ENCODE measurements around the gene MARCO. TPM values are rescaled to one million over a fixed set of nuclear protein-coding genes. Genes with fewer than 3 reads are reported as not detected.

MARCO gene
- total RNA-seq, 1 experiment from 2014 or later, result 0.43 TPM

GRCh38 chr2:118903029-118903351 is 39.0 kb upstream of the MARCO start:
- TF ChIP-seq CTCF (IDR thresholded peaks at IDR 0.05; ENCODE audit: insufficient read depth in 1 of 2, low read depth in 1 of 2, low read length in 1 of 2, severe bottlenecking in 1 of 2, unreplicated experiment in 1 of 2), result no peak
- ChIA-PET POLR2A (interaction anchor here (0.5 kb wide), 1 partner anchor 543 kb away, joined by 7 read pairs; no protein-coding TSS in a partner anchor), CTCF (no interaction called here)
- no peaks in the 10 kb centered on the region for H3K9me3 ChIP-seq
- no peak overlapping the region for H3K4me3 ChIP-seq (ENCODE audit: low read depth, low read length)
- no peak for DNase-seq
- H3K36me3 Mint-ChIP-seq (ENCODE audit: insufficient read depth, unreplicated experiment), result no peaks in the 10 kb centered on the region
- BruUV-seq (replicated peaks), result no TSS peak
- no peaks in the 10 kb centered on the region for H3K4me1 Mint-ChIP-seq (ENCODE audit: low read depth, unreplicated experiment)
- H3K4me1 ChIP-seq, result no peaks in the 10 kb centered on the region
- H3K27me3 Mint-ChIP-seq (ENCODE audit: insufficient read depth, unreplicated experiment), result no peaks in the 10 kb centered on the region
- no peaks in the 10 kb centered on the region for H3K27me3 ChIP-seq (replicated peaks; ENCODE audit: control insufficient read depth, insufficient read depth, low read length)
- intact Hi-C loops (cut with micrococcal nuclease; ENCODE audit: unreplicated experiment), result no loop called here
- H3K9me3 Mint-ChIP-seq (ENCODE audit: unreplicated experiment), result no peaks in the 10 kb centered on the region
- H3K4me3 Mint-ChIP-seq (ENCODE audit: unreplicated experiment), result no peak overlapping the region
- H3K27ac Mint-ChIP-seq (ENCODE audit: unreplicated experiment), result no peak overlapping the region
- no peaks in the 10 kb centered on the region for H3K36me3 ChIP-seq (ENCODE audit: control insufficient read depth, insufficient read depth, low read length)

GRCh38 chr2:118903551-118904479 is 38.2 kb upstream of the MARCO start:
- ChIA-PET CTCF (no interaction called here), POLR2A (interaction anchor here (0.5 kb wide), 1 partner anchor 542 kb away, joined by 7 read pairs; no protein-coding TSS in a partner anchor)
- H3K9me3 ChIP-seq, result no peaks in the 10 kb centered on the region
- H3K4me3 ChIP-seq (ENCODE audit: low read depth, low read length), result no peak overlapping the region
- no TSS peak for BruUV-seq (replicated peaks)
- no peaks in the 10 kb centered on the region for H3K36me3 ChIP-seq (ENCODE audit: control insufficient read depth, insufficient read depth, low read length)
- Mint-ChIP-seq H3K4me3 (ENCODE audit: unreplicated experiment) (no peak overlapping the region), H3K27me3 (ENCODE audit: insufficient read depth, unreplicated experiment) (no peaks in the 10 kb centered on the region), H3K27ac (ENCODE audit: unreplicated experiment) (no peak overlapping the region), H3K4me1 (ENCODE audit: low read depth, unreplicated experiment) (no peaks in the 10 kb centered on the region), H3K9me3 (ENCODE audit: unreplicated experiment) (no peaks in the 10 kb centered on the region), H3K36me3 (ENCODE audit: insufficient read depth, unreplicated experiment) (no peaks in the 10 kb centered on the region)
- TF ChIP-seq CTCF (IDR thresholded peaks at IDR 0.05; ENCODE audit: insufficient read depth in 1 of 2, low read depth in 1 of 2, low read length in 1 of 2, severe bottlenecking in 1 of 2, unreplicated experiment in 1 of 2), result no peak
- H3K27me3 ChIP-seq (replicated peaks; ENCODE audit: control insufficient read depth, insufficient read depth, low read length), result no peaks in the 10 kb centered on the region
- intact Hi-C loops (cut with micrococcal nuclease; ENCODE audit: unreplicated experiment), result no loop called here
- no peaks in the 10 kb centered on the region for H3K4me1 ChIP-seq
- no peak for DNase-seq

- H3K27ac Mint-ChIP-seq (ENCODE audit: unreplicated experiment), result no peak overlapping the region
- Histone ChIP-seq H3K36me3 (ENCODE audit: control insufficient read depth, insufficient read depth, low read length) (no peaks in the 10 kb centered on the region), H3K27me3 (replicated peaks; ENCODE audit: control insufficient read depth, insufficient read depth, low read length) (no peaks in the 10 kb centered on the region), H3K4me3 (ENCODE audit: low read depth, low read length) (no peak overlapping the region), H3K4me1 (no peaks in the 10 kb centered on the region), H3K9me3 (no peaks in the 10 kb centered on the region)
- no peaks in the 10 kb centered on the region for H3K27me3 Mint-ChIP-seq (ENCODE audit: insufficient read depth, unreplicated experiment)
- CTCF ChIA-PET, result no interaction called here
- POLR2A ChIA-PET, result no interaction called here
- H3K9me3 Mint-ChIP-seq (ENCODE audit: unreplicated experiment), result no peaks in the 10 kb centered on the region
- no peaks in the 10 kb centered on the region for H3K36me3 Mint-ChIP-seq (ENCODE audit: insufficient read depth, unreplicated experiment)
- TF ChIP-seq CTCF (IDR thresholded peaks at IDR 0.05; ENCODE audit: insufficient read depth in 1 of 2, low read depth in 1 of 2, low read length in 1 of 2, severe bottlenecking in 1 of 2, unreplicated experiment in 1 of 2), result no peak
- intact Hi-C loops (cut with micrococcal nuclease; ENCODE audit: unreplicated experiment), result no loop called here
- no peak for DNase-seq
- no peak overlapping the region for H3K4me3 Mint-ChIP-seq (ENCODE audit: unreplicated experiment)
- no TSS peak for BruUV-seq (replicated peaks)
- H3K4me1 Mint-ChIP-seq (ENCODE audit: low read depth, unreplicated experiment), result no peaks in the 10 kb centered on the region
Measured at GRCh38 chr2:118905206-118905605, 36.8 kb upstream of the MARCO start.
